GM12864 (cell line): Measurements from ENCODE around the gene GRAMD1A.
A peak's percentile ranks its signal among the peaks of the same experiment; 100 is the strongest.

Source experiments
- DNase-seq: peaks from one replicate; pipeline ENCODE4 v3.0.0-alpha.2; 2011; ENCODE audit warnings: low read depth
- H3K4me3 ChIP-seq: 2 replicates; pipeline ENCODE4 v1.5.1; 2011; ENCODE audit warnings: mild to moderate bottlenecking, low read depth, low read length, control low read depth
- CTCF ChIP-seq: IDR thresholded peaks from 2 replicates; pipeline ENCODE4 v1.5.1; 2011; ENCODE audit warnings: low read depth, mild to moderate bottlenecking, moderate library complexity, low read length, control low read depth, inconsistent platforms; ENCODE audit errors: missing control alignments

GRAMD1A gene

GRCh38 chr19:35061583-35062373, 61.7 kb downstream of the GRAMD1A start:
- no peak for DNase-seq
- no peak for TF ChIP-seq CTCF
- H3K4me3 ChIP-seq = no peak overlapping the region

- no peak for TF ChIP-seq CTCF
- H3K4me3 ChIP-seq = no peak overlapping the region
- no peak for DNase-seq
Observed at GRCh38 chr19:35062942-35063341, 62.8 kb downstream of the GRAMD1A start.

- TF ChIP-seq CTCF = no peak
- no peak for DNase-seq
- no peak overlapping the region for H3K4me3 ChIP-seq
Observed at GRCh38 chr19:35063940-35064818, 64.1 kb downstream of the GRAMD1A start.

- no peak for DNase-seq
- H3K4me3 ChIP-seq = no peak overlapping the region
- TF ChIP-seq CTCF = no peak
Observed at GRCh38 chr19:35065574-35065973, 65.5 kb downstream of the GRAMD1A start.

GRCh38 chr19:35066121-35066520, 66.0 kb downstream of the GRAMD1A start:
- TF ChIP-seq CTCF = no peak
- H3K4me3 ChIP-seq = no peak overlapping the region
- no peak for DNase-seq

GRCh38 chr19:35066691-35067563, 66.8 kb downstream of the GRAMD1A start:
- DNase-seq = peak; percentile 79
- no peak overlapping the region for H3K4me3 ChIP-seq

More at GRCh38 chr19:35066691-35067563, 66.8 kb downstream of the GRAMD1A start:
- peak; percentile 90 for TF ChIP-seq CTCF
